OCI-M1 (cell line): ENCODE data around the gene LRRC30.

ENCODE experiments used
- DNase-seq: peaks from one replicate; lab custom pipeline; 2025; lab: John Stamatoyannopoulos, UW

LRRC30 gene

GRCh38 chr18:7237673-7238272 lies 6.9 kb downstream of the LRRC30 start:
- peak; percentile 64 for DNase-seq

GRCh38 chr18:7242926-7243325 lies 12.0 kb downstream of the LRRC30 start:
- no peak for DNase-seq

- DNase-seq = no peak
These were observed 18.0 kb downstream of the LRRC30 start for GRCh38 chr18:7248877-7249276.

- no peak for DNase-seq
These were observed 23.3 kb downstream of the LRRC30 start for GRCh38 chr18:7254163-7254562.

- DNase-seq = no peak
These were observed 24.2 kb downstream of the LRRC30 start for GRCh38 chr18:7255054-7255453.

- DNase-seq = no peak
These were observed 24.8 kb downstream of the LRRC30 start for GRCh38 chr18:7255643-7256042.

- no peak for DNase-seq
These were observed 25.9 kb downstream of the LRRC30 start for GRCh38 chr18:7256618-7257425.

GRCh38 chr18:7257426-7257740 lies 26.5 kb downstream of the LRRC30 start:
- no peak for DNase-seq

- DNase-seq = no peak
These were observed 28.6 kb downstream of the LRRC30 start for GRCh38 chr18:7259475-7259874.

GRCh38 chr18:7261199-7261598 lies 30.3 kb downstream of the LRRC30 start:
- no peak for DNase-seq

GRCh38 chr18:7267973-7268372 lies 37.1 kb downstream of the LRRC30 start:
- no peak for DNase-seq

GRCh38 chr18:7269942-7270341 lies 39.1 kb downstream of the LRRC30 start:
- no peak for DNase-seq

- peak; percentile 27 for DNase-seq
These were observed 41.6 kb downstream of the LRRC30 start for GRCh38 chr18:7272311-7273049.

- no peak for DNase-seq
These were observed 42.5 kb downstream of the LRRC30 start for GRCh38 chr18:7273301-7273921.

GRCh38 chr18:7281579-7281978 lies 50.7 kb downstream of the LRRC30 start:
- DNase-seq = no peak
